ENCODE results near the gene PARVB.
"Not testable (repeated sequence)": the region's sequence is repeated elsewhere in the genome, so short reads cannot be mapped to it uniquely, and the experiment has no call there.

Gene PARVB

DNA sequence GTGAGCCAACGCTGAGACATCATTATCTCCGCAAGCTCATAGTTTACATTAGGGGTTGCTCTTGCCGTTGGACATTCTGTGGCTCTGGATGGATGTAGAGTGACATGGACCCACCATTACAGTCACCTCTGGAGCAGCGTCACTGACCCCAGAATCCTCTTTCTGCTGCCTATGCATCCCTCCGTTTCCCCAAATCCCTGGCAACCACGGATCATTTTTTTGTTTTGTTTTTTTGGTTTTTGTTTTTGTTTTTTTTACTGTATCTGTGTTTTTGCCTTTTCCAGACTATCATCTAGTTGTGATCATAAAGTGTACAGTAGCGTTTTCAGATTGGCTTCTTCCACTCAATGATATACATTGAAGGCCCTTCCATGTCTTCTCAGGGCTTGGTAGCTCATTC, 4.0 kb downstream of the PARVB start:
- no peak for DNase-seq

DNA sequence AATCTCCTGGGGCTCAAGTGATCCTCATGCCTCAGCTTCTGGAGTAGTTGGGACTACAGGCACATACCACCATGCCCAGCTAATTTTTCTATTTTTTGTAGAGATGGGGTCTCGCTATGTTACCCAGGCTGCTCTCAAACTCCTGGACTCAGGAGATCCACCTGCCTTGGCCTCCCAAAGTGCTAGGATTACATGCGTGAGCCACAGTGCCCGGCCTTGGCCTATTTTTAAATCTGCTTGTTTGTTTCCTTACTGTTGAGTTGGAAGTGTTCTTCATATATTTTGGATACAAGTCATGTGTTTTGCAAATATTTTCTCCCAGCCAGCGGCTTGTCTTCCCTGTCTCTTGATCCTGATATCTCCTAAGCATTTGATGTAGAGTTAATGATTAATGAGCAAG, 5.0 kb downstream of the PARVB start:
- no peak for DNase-seq

DNA sequence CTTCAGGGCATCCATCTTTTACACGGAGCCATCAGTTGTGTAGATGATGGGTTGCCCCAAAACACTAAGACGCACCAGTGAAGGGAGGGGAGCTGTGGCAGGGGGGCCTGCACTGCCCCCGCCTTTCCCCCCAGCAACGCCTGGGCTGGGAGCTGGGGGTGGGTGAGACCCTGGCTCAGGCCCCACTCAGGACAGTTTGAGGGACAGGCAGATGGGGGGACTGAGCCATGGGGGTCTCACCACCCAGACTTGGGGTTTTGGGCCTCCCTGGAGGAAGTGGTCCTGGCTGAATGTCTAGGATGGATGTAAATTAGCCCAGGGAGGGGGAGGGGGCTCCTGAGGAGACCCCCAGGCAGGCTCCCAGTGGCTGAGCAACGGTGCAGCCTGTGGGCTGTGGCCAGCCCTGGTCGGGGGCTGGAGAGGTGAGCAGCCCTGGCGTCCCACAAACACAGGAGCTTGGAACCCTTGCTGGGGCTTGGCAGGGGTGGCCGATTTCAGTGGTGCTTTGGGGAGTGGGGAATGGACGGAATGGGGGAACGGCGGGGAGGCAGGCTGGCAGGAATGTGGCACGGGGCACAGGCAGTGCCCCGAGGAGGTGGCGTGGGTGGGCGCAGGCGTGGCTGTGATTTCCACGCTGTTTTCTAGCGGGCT, 6.1 kb downstream of the PARVB start:
- no peak for DNase-seq

DNA sequence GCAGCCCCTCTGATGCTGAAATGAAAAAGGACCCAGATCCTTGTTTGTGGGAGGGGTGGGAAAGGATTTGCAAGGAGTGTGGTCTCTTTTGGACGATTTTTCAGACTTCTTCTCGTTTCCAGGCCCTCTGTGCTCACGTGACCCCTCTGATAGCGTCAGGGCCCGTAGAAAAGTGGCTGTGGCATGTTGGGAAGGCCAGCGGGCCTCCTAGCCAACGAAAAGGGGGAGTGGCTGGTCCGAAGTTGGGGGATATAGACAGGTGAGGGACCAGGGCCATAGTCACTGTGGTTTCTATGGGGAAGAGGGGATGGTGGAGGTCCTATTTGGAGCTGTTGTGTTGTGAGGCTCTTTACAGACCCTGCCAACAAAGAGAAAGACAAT, 6.6 kb downstream of the PARVB start:
- no peak for DNase-seq

DNA sequence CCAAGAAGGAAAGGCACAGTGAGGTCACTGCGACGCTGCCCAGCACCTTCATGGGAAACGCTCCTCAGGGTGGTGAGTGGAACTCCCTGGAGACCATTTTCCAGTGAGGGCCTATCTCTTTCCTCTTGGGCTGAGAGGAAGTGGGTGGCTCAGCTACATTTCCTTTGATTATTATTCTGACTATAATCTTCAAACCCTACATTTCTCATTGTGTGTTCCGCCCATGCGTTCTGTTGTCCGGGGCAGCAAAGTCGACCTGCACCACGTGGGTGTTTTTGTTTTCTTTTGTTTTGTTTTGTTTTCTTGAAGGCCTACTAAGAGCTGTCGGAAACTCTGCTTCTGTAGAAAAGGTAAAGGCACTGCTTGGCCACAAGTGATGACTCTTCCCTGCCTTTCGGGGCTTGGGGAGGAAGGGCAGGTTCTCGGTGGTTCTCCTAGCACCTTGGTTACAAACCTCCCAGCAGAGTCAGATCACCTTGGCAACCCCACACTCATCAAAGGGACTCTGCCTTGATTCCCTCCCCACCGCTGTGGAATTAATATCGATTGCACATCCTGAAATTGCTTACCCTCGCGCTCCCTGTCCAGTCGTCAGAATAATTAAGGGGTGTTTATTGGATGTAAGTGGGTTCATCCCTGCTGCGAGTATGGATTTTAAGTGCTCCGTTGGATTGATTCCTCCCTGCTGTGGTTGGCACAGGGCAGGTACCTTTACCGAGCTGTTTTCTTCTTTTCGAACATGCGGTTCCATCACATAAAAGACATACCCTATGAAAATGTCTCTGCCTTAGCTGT, 7.3 kb downstream of the PARVB start:
- DNase-seq: peak in 1 of 5 experiments; percentile 60

DNA sequence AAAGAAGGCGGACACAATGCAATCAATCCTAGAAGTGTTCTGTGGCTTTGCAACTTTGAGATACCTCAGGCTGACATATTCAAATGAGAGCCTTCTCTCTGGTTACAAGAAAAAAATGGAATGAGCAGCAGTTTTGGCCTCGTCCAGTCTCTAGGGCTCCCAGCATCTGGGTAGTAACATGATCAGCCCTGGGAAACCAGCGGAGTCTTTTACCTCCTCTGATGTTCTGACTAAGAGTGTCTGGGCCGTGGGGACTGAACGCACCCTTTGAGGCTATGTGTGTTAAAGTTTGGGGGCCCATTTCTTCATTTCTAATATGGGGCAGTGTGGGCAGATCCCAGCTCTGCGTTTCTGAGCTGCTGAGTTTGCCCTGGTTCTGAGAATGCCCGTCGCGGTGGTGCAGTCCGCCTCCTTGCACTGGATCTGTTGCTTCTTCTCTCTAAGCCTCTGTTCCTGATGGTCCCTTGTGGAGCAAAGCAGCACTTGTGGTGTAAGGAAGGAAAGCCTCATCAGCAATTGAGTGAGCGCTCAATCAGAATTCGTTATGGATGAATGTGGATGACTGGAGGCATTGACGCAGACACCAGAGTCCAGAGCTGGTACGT, 8.1 kb downstream of the PARVB start:
- no peak for DNase-seq

DNA sequence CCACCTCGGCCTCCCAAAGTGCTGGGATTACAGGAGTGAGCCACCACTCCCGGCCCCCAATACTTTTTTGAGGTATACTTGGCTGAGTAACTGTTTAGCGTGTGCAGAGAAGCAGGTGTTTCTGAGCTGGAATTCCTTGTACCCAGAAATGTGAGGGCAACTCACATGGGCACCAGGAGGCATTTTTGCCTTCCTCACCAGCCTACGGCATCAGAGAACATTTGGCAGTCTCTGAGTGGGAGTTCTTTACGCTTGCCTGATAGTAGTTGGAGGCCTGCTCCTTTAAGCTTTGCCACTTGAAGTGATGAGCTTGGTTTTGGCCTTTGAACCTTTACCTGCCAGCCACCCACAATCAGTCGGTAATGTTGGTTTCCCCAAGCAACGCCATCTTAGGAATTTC, 9.2 kb downstream of the PARVB start:
- DNase-seq: no peak

DNA sequence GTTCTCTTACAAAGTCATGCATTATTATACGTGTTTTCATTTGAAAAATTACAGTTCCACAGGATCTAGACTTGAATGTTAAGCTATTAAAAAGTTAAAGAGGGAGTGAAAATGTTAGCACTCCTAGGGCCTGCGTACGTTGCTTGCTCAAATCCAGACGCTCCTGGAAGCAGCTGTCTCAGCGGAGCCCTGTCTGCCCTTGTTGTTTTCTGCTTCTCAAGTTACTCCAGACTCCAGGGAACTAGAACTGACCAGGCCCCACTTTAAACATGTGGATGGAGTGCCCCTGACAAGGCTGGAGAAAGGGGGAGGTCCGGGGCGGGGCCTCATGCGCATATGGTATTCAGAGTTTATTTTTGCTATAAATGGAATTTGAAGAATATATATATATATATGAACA, 9.6 kb downstream of the PARVB start:
- DNase-seq: no peak

DNA sequence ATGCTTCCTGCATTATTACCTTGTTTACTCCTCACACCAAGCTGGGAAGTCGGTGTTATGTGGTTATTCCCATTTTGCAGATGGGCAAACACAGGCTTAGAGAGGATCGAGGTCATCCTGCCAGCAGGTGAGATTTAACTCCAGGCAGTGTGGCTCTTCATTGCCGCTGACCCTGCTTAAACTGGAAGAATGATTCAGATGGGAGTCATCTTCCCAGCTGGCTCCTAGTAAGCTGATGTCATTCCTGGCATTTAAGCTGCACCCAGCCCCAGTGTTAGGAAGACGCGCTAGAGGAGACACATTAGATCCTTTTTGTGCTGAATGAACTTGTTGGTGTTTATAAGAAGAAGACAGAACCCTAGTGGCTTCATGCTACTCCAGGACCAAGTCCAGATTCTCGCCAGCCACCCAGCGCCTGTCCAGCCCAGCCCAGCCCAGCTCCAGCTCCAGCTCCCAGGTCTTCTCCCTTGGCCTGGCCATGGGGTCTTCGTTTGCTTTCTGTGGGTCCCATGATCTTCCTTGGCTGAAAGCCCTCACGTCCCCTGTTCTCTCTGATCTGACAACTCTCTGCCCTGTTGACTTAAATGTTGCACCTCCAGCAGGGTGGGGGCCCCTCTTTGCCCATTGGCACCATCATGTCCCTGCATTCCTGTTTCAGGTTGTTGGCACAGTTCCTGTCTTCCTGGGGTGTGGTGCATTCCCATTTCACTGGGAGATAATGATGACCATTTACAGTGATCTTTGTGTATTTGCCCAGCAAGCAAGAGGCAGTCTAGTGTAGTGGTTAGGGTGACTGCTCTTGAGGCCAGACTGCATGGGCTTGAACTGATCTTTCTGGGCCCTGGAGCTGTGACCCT, 13.6 kb downstream of the PARVB start:
- DNase-seq: no peak

DNA sequence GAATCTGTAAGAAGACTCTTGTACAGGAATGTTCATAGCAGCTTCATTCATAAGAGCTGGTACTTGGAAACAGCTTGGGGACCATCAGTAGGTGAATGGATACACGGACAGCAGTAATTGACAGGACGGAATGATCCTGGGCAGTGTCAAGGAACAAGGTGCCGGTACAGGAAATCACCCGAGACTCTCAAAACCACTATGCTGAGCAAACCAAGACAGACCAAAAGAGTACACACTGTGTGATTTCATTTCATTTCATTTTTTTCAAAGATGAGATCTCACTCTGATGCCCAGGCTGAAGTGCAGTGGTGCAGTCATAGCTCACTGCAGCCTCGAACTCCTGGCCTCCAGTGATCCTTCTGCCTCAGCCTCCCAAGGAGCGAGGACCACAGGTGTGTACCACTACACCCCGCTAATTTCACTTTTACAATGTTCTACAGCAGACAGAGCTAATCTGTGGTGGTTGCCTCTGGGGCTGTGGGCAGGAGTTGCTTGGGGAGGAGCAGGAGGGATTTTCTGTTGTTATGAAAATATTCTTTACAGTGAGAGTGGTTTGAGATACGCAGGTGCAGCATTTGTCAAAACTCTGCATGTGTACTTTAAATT, 15.6 kb downstream of the PARVB start:
- peak in 1 of 5 experiments; percentile 18 for DNase-seq

DNA sequence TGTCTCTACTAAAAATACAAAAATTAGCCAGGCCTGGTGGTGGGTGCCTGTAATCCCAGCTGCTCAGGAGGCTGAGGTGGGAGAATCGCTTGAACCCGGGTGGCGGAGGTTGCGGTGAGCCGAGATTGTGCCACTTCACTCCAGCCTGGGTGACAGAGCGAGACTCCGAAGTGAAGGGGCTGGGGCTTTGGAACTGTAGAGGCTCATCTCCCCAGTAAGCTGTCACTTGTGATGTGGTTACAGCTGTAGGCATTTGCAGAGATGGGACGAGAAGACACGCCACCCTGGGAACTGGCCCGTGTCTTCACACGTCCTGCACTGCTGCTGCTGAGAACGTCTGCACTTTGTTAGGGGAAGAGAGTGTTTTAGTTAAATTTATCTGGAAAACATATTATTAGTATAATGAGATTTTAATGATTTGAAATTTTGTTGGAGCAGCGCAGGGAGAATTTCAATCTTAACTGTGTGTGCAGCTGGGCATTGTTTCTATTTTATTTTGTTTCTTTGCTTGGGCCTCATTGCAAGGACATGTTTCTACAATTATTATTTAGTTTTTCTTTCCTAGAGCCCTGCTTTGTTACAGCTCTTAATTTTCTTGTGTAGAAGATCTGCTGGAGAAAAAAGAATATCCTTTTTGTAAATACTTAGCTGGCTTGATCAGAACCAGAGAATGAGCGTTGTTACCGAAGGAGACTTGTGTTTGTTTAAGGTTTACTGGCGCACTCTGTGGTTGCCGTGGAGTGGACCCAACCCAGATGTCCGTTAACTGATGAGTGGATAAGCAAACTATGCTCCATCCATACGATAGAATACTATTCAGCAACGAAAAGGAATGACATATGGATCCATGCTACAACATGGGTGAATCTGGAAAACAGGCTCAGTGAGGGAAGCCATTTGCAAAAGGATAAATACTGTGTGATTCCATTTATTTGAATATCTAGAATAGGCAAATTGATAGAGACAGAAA, 18.4 kb downstream of the PARVB start:
- no peak for DNase-seq

DNA sequence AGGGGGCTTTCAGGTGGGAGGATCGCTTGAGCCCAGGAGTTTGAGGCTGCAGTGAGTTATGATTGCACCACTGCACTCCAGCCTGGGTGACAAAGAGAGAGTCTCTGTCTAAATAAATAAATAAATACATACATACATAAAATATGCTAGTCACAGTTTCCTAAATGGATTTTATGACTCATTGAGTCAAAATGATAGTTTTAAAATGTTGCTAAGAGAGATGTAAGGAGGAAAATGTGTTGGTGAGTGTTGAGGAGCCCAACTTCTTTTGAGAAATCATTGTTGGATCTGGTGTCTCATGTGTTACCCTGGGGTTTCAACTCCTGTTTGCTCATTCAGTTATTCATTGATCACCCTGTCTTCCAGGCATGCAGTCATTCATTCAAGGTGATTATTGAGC, 21.0 kb downstream of the PARVB start:
- DNase-seq: no peak

DNA sequence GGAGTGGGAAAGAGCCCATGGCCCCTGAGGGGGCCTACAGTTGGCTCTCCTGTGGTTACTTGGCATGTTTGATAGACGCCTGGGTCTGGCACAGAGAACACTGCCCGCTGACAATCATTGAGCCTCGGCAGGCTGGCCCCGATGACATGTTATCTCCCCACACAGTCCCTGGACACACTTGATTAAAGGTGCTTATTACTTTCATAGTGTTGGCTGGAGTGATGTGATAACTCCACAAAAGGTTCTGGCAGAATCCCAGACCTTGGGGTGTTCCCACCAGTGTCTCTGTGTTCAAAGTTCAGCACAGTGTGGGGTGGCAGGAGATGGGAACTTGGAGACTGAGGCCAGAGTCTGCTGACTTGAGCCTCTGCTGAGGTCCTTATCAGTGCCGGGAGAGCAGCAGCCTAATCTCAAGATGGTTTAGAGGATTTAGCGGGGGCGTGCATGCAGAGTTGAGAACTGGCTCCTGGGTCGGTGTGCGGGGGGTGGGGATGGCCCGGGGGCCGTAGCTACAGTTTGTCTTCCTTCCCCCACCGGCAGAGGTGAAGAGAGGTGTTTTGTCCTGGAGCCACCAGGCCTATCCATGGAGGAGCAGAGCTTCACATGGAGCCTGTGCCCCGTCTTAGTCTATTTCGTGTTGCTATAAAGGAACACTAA, 22.5 kb downstream of the PARVB start:
- DNase-seq: no peak

DNA sequence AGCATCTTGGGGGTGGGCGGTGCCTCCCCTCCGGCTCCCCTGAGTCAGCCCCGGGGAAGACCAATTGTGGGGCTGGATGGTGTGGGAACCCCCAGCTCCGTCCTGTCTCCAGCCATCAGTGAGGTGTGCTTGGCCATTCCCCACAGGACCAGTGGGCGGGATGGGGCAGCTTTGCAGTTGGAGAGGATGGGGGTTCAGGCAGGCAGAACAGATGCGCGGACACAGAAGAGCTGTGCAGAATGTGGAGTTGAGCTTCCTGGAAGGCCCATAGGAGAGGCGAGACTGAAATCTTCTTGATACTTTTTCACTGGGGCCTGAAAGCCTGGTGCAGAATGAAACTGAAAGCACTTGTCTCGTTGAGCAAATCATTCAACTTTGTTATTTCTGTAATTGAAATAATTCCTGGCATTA, 23.8 kb downstream of the PARVB start:
- DNase-seq: peak in 1 of 5 experiments; percentile 47

DNA sequence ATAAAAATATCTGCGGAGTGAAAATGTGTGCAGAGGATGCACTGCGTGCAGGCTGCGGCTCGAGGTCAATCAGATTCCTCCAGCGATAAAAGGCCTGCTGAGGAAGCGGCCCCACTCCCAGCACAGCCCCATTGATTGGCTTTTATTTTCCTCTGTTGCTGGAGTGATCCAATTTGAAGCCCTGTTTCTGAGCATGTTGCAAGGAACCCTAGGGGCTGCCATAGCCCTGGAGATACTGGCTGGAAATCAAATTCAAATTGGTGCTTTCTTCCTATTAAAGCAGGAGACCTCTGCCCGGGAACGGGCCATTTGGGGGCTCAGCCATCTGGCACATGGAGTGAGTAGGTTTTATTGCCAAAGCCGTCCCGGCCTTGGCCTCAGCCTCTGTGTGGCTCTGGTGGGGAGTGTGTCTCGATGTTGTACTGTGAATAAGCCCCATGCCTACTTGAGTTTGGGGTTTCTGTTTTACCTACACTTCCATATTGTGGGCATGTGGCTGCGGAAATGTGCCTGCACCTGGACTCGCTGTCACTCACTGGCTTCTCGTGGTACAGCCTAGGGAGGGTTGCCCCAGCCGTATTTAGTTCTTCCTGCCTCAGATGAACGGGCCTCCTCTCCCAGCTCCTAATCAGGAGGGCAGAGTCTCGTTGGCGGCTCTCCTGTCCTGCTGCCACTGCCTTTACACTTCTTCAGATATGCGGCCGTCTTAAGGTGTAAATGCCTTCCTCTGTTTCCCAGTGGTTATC, 25.6 kb downstream of the PARVB start:
- DNase-seq: no peak

DNA sequence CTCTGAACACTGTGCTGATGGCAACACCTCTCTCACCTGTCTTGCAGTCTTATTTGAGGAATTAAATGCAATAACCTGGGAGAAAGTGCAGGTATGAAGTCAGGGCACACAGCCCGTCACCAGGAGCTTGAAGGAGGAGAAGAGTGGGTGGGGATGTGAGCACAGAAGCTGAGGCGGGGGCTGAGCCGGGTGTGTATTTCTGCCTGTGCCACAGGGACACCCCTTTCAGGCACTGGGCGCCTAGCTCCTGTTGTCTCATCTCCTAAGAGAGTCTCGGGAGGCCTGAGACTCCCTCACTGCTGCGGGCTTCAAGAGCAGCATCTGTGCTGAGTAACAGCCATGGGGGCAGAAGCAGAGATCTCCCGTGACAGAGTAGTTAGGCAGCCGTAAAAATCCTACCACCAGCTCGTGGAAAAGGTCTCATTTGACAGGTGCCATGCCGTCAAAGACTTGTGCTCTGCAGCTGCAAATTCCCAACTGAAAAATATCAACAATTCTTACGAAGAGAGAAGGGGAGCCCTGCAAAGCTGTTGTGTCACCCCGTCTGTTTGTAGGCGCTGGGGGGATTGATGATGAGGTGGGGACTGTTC, 26.8 kb downstream of the PARVB start:
- no peak for DNase-seq

DNA sequence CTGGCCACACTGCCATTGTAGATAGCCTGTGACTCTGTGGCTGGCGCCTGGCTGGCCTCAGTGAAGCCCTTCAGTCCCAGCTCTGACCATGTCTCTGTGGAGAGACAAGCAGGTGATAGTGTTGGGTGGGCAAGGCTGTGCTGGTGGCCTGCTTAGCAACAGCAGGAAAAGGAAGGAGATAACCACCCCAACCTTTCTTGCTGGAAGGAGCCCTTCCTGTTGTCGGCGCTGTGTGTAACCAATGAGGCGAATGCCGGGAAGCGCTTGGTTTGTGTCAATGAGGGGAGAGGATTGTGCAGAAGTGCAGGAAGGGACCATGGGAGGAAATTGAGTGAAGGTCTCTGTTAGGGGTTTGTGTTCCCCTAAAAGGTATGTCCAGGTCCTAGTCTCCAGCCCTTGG, 27.3 kb downstream of the PARVB start:
- no peak for DNase-seq

DNA sequence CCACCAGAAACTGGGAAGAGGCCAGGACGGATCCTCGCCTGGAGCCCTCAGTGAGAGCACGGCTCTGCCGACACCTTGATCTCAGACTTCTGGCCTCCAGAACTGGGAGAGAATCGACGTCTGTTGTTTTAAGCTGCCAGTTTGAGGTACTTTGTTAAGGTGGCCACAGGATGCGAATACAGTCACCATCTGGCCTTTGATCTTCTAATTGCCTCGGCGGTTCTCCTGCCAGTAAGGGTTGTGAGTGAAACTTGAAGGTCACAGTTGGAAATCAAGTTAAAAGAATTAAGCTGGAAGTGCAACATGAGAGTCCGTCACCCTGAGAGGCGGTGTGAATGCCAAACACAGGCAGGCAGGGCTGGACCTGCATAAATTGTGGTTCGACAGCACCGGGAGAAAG, 27.9 kb downstream of the PARVB start:
- DNase-seq: no peak

DNA sequence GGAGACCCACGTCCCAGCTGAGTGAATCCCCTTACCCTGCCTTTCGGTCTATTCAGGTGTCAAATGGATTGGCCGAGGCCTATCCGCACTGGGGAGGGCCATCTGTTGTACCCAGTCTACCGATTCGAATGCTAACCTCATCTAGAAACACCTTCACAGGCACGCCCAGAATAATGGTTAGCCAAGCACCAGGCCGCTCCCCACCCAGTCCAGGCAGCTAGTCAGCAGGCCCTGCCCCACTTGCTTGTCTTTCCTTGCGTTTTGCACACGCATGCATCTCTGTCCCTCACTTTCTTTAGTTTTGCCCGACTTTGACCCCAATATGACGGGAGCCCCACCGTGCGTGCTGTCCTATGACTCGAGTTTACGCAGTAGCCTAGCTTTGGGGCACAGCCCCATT, 31.7 kb downstream of the PARVB start:
- no peak for DNase-seq

DNA sequence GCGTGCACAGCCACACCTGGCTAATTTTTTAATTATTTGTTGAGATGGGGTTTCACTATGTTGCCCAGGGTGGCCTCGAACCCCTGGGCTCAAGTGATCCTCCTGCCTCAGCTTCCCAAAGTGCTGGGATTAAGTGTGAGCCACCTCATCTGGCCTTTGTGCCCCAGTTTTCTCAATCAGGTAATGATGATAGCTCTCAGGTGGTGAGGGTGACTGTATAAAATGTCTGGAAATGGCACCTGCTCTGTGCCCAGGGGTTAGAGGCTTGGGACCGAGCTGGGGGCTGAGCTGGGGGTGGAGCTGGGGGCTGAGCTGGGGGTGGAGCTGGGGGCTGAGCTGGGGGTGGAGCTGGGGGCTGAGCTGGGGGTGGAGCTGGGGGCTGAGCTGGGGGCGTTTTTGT, 32.5 kb downstream of the PARVB start:
- DNase-seq: not testable (repeated sequence)
